Measurements from ENCODE around the gene SKAP2. TPM values are rescaled to one million over a fixed set of nuclear protein-coding genes. Genes with fewer than 3 reads are reported as not detected.

The SKAP2 gene
- total RNA-seq, 1 donor from 2014 or later = 3.5 TPM

DNA sequence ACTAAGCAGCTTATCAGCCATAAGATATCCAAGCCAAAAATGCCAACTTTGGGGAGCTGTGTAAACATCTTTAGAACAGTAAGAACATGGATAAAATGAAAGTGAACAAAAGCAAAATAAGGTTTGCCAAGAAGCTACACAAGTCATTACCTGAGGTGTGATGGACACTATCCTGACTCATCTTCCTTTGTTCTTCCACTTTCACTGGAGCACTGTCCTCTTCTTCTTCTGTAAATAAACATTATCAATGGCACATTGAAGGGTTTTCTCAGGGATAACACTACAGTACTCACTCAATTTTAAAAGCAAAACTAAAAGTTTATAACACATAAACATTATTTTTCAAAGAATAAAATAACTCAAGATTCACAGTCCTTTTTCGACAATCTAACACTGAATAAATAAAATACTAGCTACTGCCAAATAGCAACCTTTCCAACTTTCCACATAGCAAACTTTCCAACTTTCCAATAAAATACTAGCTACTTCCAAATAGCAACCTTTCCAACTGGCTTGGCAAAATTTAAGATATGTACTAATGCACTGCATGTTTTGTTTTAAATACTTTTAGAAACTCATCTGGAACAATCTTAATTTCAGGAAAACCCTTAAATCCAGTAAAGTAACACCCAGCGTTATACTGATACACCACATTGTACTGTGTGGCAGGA, 174.1 kb downstream of the SKAP2 start:
- Mint-ChIP-seq H3K4me3 (no peak overlapping the region), H3K9me3 (no peaks in the 10 kb centered on the region), H3K27me3 (ENCODE audit: low read depth) (peaks cover 5% of the 10 kb centered on the region)

DNA sequence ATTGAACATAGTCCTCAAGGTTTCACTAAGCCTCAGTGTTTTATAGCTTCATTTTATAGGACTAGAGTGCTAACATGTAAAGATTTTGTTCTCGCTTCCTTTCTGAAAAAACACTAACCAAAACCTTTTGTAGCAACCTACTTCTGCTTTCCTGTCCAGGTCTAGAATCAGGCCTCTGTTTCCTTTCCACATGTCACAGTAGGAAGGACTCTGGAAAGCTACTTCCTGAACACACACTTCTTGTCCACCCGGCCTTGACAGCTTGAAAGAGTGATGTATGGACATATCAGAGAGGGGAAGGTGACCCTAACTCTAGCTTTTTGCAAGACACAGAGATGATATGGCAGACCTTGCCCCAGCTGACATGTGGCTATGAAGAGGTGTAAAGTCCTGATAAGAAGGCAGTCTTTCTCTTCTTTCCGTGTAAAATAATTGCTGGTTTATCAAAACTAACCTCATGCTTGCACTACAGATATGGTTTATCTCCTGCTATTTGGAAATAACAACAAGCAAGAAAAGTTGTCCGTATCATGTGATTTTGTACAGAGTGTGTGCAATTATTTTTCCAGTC, 175.4 kb downstream of the SKAP2 start:
- no peak for DNase-seq (ENCODE audit: low read depth, low spot score)
- no peak overlapping the region for H3K4me3 Mint-ChIP-seq
- H3K27ac Mint-ChIP-seq (ENCODE audit: unreplicated experiment) = no peak overlapping the region
- TF ChIP-seq, protein P1, sequence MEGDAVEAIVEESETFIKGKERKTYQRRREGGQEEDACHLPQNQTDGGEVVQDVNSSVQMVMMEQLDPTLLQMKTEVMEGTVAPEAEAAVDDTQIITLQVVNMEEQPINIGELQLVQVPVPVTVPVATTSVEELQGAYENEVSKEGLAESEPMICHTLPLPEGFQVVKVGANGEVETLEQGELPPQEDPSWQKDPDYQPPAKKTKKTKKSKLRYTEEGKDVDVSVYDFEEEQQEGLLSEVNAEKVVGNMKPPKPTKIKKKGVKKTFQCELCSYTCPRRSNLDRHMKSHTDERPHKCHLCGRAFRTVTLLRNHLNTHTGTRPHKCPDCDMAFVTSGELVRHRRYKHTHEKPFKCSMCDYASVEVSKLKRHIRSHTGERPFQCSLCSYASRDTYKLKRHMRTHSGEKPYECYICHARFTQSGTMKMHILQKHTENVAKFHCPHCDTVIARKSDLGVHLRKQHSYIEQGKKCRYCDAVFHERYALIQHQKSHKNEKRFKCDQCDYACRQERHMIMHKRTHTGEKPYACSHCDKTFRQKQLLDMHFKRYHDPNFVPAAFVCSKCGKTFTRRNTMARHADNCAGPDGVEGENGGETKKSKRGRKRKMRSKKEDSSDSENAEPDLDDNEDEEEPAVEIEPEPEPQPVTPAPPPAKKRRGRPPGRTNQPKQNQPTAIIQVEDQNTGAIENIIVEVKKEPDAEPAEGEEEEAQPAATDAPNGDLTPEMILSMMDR (conservative IDR thresholded peaks at IDR 0.05) = no peak
- H3K36me3 Mint-ChIP-seq (ENCODE audit: low read depth) = no peaks in the 10 kb centered on the region
- peaks cover 5% of the 10 kb centered on the region for H3K27me3 Mint-ChIP-seq (ENCODE audit: low read depth)
- H3K9me3 Mint-ChIP-seq = no peaks in the 10 kb centered on the region
- H3K4me1 Mint-ChIP-seq = peaks cover 40% of the 10 kb centered on the region

More for the DNA sequence above, 174.1 kb downstream of the SKAP2 start:
- no peak overlapping the region for H3K27ac Mint-ChIP-seq (ENCODE audit: unreplicated experiment)
- peaks cover 40% of the 10 kb centered on the region for H3K4me1 Mint-ChIP-seq
- no peak for DNase-seq (ENCODE audit: low read depth, low spot score)
- H3K36me3 Mint-ChIP-seq (ENCODE audit: low read depth) = no peaks in the 10 kb centered on the region
- TF ChIP-seq, protein P1 (conservative IDR thresholded peaks at IDR 0.05) = no peak

- Mint-ChIP-seq H3K27me3 (ENCODE audit: low read depth) (peaks cover 5% of the 10 kb centered on the region), H3K4me1 (peaks cover 40% of the 10 kb centered on the region), H3K36me3 (ENCODE audit: low read depth) (no peaks in the 10 kb centered on the region), H3K4me3 (no peak overlapping the region), H3K9me3 (no peaks in the 10 kb centered on the region), H3K27ac (ENCODE audit: unreplicated experiment) (no peak overlapping the region)
- no peak for DNase-seq (ENCODE audit: low read depth, low spot score)
- TF ChIP-seq, protein P1 (conservative IDR thresholded peaks at IDR 0.05) = no peak
Observed at GRCh38 chr7:26688388-26688787, 176.0 kb downstream of the SKAP2 start.

GRCh38 chr7:26687032-26687431, 177.4 kb downstream of the SKAP2 start:
- H3K36me3 Mint-ChIP-seq (ENCODE audit: low read depth) = no peaks in the 10 kb centered on the region
- H3K4me3 Mint-ChIP-seq = no peak overlapping the region
- TF ChIP-seq, protein P1 (conservative IDR thresholded peaks at IDR 0.05) = no peak
- peaks cover 38% of the 10 kb centered on the region for H3K4me1 Mint-ChIP-seq
- H3K9me3 Mint-ChIP-seq = no peaks in the 10 kb centered on the region
- DNase-seq (ENCODE audit: low read depth, low spot score) = no peak
- no peak overlapping the region for H3K27ac Mint-ChIP-seq (ENCODE audit: unreplicated experiment)
- peaks cover 10% of the 10 kb centered on the region for H3K27me3 Mint-ChIP-seq (ENCODE audit: low read depth)

DNA sequence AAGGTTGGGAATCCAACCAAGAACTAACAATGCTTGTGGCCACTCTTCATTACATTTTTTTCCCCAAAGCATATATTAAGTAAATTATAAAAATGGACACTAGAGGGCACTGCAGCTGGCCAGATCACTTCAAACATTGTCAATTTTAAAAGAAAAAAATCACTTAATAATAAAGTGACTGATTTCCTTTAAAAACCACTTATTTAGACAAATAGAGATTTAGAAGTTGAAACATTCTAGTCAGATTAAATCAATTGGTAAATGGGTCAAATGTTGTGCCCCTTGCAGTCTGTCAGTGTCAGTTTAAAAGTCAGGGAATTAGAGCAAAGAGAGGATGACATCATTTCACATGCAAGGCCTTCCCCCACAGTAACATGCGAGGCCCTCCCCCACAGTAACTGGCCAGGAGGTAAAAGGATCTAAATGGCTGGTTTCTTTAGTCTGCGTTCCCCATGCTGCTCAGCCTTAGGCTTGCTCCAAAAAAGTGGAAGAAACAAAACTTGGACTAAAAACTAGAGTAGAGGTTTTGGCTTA, 177.9 kb downstream of the SKAP2 start:
- TF ChIP-seq, protein P1 (conservative IDR thresholded peaks at IDR 0.05) = peak; percentile 92
- Mint-ChIP-seq H3K36me3 (ENCODE audit: low read depth) (no peaks in the 10 kb centered on the region), H3K4me1 (peaks cover 33% of the 10 kb centered on the region), H3K9me3 (no peaks in the 10 kb centered on the region), H3K27ac (ENCODE audit: unreplicated experiment) (no peak overlapping the region), H3K4me3 (no peak overlapping the region), H3K27me3 (ENCODE audit: low read depth) (peaks cover 9% of the 10 kb centered on the region)
- no peak for DNase-seq (ENCODE audit: low read depth, low spot score)
